ENCODE measurements around the gene COL6A5. TPM values are rescaled to one million over a fixed set of nuclear protein-coding genes. Genes with fewer than 3 reads are reported as not detected.
A peak's percentile ranks its signal among the peaks of the same experiment; 100 is the strongest.

COL6A5 gene
- total RNA-seq, 1 experiment from 2014 or later, result not detected

GRCh38 chr3:130480736-130481135 lies 135.3 kb downstream of the COL6A5 start:
- no peak for TF ChIP-seq CTCF (IDR thresholded peaks at IDR 0.05; ENCODE audit: unreplicated experiment)
- peak; percentile 21 for DNase-seq (ENCODE audit: unreplicated experiment)
- ChIA-PET POLR2A (no interaction called here), CTCF (interaction anchor here (0.6 to 0.9 kb wide), 7 partner anchors 58 to 453 kb away, joined by 3 to 4 read pairs (median 3); no protein-coding TSS in a partner anchor)
- no TSS peak for BruUV-seq (replicated peaks)
- H3K4me1 Mint-ChIP-seq (ENCODE audit: insufficient read depth, unreplicated experiment), result no peaks in the 10 kb centered on the region
- no peaks in the 10 kb centered on the region for H3K36me3 Mint-ChIP-seq (ENCODE audit: insufficient read depth, unreplicated experiment)
- no peaks in the 10 kb centered on the region for H3K27me3 Mint-ChIP-seq (ENCODE audit: insufficient read depth, unreplicated experiment)
- intact Hi-C loops (cut with micrococcal nuclease), result no loop called here
- no peaks in the 10 kb centered on the region for H3K9me3 Mint-ChIP-seq (ENCODE audit: unreplicated experiment)
- no peak overlapping the region for H3K27ac Mint-ChIP-seq (ENCODE audit: low read depth, unreplicated experiment)
- no peak overlapping the region for H3K4me3 Mint-ChIP-seq (ENCODE audit: unreplicated experiment)

GRCh38 chr3:130488288-130488687 lies 142.8 kb downstream of the COL6A5 start:
- H3K36me3 Mint-ChIP-seq (ENCODE audit: insufficient read depth, unreplicated experiment), result no peaks in the 10 kb centered on the region
- no peaks in the 10 kb centered on the region for H3K4me1 Mint-ChIP-seq (ENCODE audit: insufficient read depth, unreplicated experiment)
- CTCF ChIA-PET, result no interaction called here
- TF ChIP-seq CTCF (IDR thresholded peaks at IDR 0.05; ENCODE audit: unreplicated experiment), result no peak
- no peak overlapping the region for H3K27ac Mint-ChIP-seq (ENCODE audit: low read depth, unreplicated experiment)
- BruUV-seq (replicated peaks), result no TSS peak
- no peaks in the 10 kb centered on the region for H3K27me3 Mint-ChIP-seq (ENCODE audit: insufficient read depth, unreplicated experiment)
- no peak overlapping the region for H3K4me3 Mint-ChIP-seq (ENCODE audit: unreplicated experiment)
- intact Hi-C loops (cut with micrococcal nuclease), result no loop called here
- H3K9me3 Mint-ChIP-seq (ENCODE audit: unreplicated experiment), result no peaks in the 10 kb centered on the region
- POLR2A ChIA-PET, result no interaction called here
- DNase-seq (ENCODE audit: unreplicated experiment), result no peak

GRCh38 chr3:130488769-130489450 lies 143.4 kb downstream of the COL6A5 start:
- no peak for DNase-seq (ENCODE audit: unreplicated experiment)
- Mint-ChIP-seq H3K4me3 (ENCODE audit: unreplicated experiment) (no peak overlapping the region), H3K9me3 (ENCODE audit: unreplicated experiment) (no peaks in the 10 kb centered on the region), H3K27ac (ENCODE audit: low read depth, unreplicated experiment) (no peak overlapping the region), H3K27me3 (ENCODE audit: insufficient read depth, unreplicated experiment) (no peaks in the 10 kb centered on the region), H3K4me1 (ENCODE audit: insufficient read depth, unreplicated experiment) (no peaks in the 10 kb centered on the region), H3K36me3 (ENCODE audit: insufficient read depth, unreplicated experiment) (no peaks in the 10 kb centered on the region)
- ChIA-PET CTCF (no interaction called here), POLR2A (no interaction called here)
- BruUV-seq (replicated peaks), result no TSS peak
- intact Hi-C loops (cut with micrococcal nuclease), result no loop called here
- no peak for TF ChIP-seq CTCF (IDR thresholded peaks at IDR 0.05; ENCODE audit: unreplicated experiment)

GRCh38 chr3:130490241-130490640 lies 144.8 kb downstream of the COL6A5 start:
- ChIA-PET CTCF (no interaction called here), POLR2A (no interaction called here)
- intact Hi-C loops (cut with micrococcal nuclease), result no loop called here
- H3K4me3 Mint-ChIP-seq (ENCODE audit: unreplicated experiment), result no peak overlapping the region
- no peak for DNase-seq (ENCODE audit: unreplicated experiment)
- H3K4me1 Mint-ChIP-seq (ENCODE audit: insufficient read depth, unreplicated experiment), result no peaks in the 10 kb centered on the region
- no peak for TF ChIP-seq CTCF (IDR thresholded peaks at IDR 0.05; ENCODE audit: unreplicated experiment)
- H3K27me3 Mint-ChIP-seq (ENCODE audit: insufficient read depth, unreplicated experiment), result no peaks in the 10 kb centered on the region
- no peaks in the 10 kb centered on the region for H3K9me3 Mint-ChIP-seq (ENCODE audit: unreplicated experiment)
- H3K36me3 Mint-ChIP-seq (ENCODE audit: insufficient read depth, unreplicated experiment), result no peaks in the 10 kb centered on the region
- no peak overlapping the region for H3K27ac Mint-ChIP-seq (ENCODE audit: low read depth, unreplicated experiment)
- BruUV-seq (replicated peaks), result no TSS peak
